Stomach (tissue), 4 donors: ENCODE data around the gene EPB41L3.

Experiments
- CTCF ChIP-seq, 7 experiments: fragments of 450-650 bp in 4 of 7; fragments of 200-600 bp in 3 of 7; sonication (generic) in 3 of 7; IDR thresholded peaks; one replicate each; pipeline ENCODE4 v1.5.1; 2016 to 2019; ENCODE audit warnings: antibody characterized with exemption in 7 of 7, control low read depth in 2 of 7, mild to moderate bottlenecking in 1 of 7
- EP300 ChIP-seq: sonication (generic); formaldehyde crosslinking; IDR thresholded peaks from one replicate; pipeline ENCODE4 v1.6.1; 2017; ENCODE audit warnings: antibody characterized with exemption
- POLR2A ChIP-seq, 4 donors: fragments of 450-650 bp; IDR thresholded peaks; one replicate each; pipeline ENCODE4 v1.6.1; 2016; ENCODE audit warnings: antibody characterized with exemption in 4 of 4, control low read depth in 2 of 4, mild to moderate bottlenecking in 1 of 4, moderate library complexity in 1 of 4

GRCh38 chr18:5529471-5529870 lies 14.3 kb downstream of the EPB41L3 start:
- TF ChIP-seq POLR2A (IDR thresholded peaks at IDR 0.05) (no peak), CTCF (IDR thresholded peaks at IDR 0.05) (no peak), EP300 (no peak)
